HepG2 (cell line): ENCODE results near the gene ATG2A. TPM values are rescaled to one million over a fixed set of nuclear protein-coding genes. Genes with fewer than 3 reads are reported as not detected.

ENCODE experiments used
- CBX2 ChIP-seq, 2 experiments: fragments of 200-600 bp in 1 of 2; sonication (generic); formaldehyde crosslinking in 1 of 2; IDR thresholded peaks; 2 replicates each; pipeline versions ENCODE4 v1.7.0 to v1.8.1; 2018 to 2022; ENCODE audit warnings: low read depth in 2 of 2, low read length in 1 of 2, mild to moderate bottlenecking in 1 of 2, missing genetic modification reagents in 1 of 2
- CCAR2 ChIP-seq: fragments of 200-400 bp; formaldehyde crosslinking; optimal IDR thresholded peaks from 2 replicates; pipeline ENCODE3; 2018; ENCODE audit warnings: low read depth, mild to moderate bottlenecking, low read length, moderate library complexity
- GLMP ChIP-seq: sonication (generic); formaldehyde crosslinking; IDR thresholded peaks from 2 replicates; pipeline ENCODE4 v1.9.0; 2021; ENCODE audit warnings: missing genetic modification reagents, mild to moderate bottlenecking, borderline replicate concordance
- MAZ ChIP-seq, 2 experiments: sonication (generic) in 1 of 2; formaldehyde crosslinking in 1 of 2; IDR thresholded peaks; 2 replicates each; pipeline versions ENCODE4 v1.5.0 to v1.6.1; 2012 to 2020; ENCODE audit warnings: low read depth in 2 of 2, mild to moderate bottlenecking in 2 of 2, borderline replicate concordance in 1 of 2, improper control_type of control experiment in 1 of 2, low read length in 1 of 2, missing genetic modification reagents in 1 of 2, moderate library complexity in 1 of 2
- PBX2 ChIP-seq: IDR thresholded peaks from 2 replicates; pipeline ENCODE4 v1.6.1; 2016; ENCODE audit warnings: control low read depth
- RARA ChIP-seq: IDR thresholded peaks from 2 replicates; pipeline ENCODE4 v1.6.1; 2016; ENCODE audit warnings: missing genetic modification reagents, missing compliant biosample characterization
- RBM22 ChIP-seq: fragments of 200-400 bp; formaldehyde crosslinking; optimal IDR thresholded peaks from 2 replicates; pipeline ENCODE3; 2017; ENCODE audit warnings: mild to moderate bottlenecking, low read length, moderate library complexity
- RFXAP ChIP-seq: sonication (generic); formaldehyde crosslinking; IDR thresholded peaks from 2 replicates; pipeline ENCODE4 v1.4.0; 2020; ENCODE audit warnings: missing genetic modification reagents, borderline replicate concordance
- SMAD1 ChIP-seq: sonication (generic); formaldehyde crosslinking; IDR thresholded peaks from 2 replicates; pipeline ENCODE4 v1.4.0; 2020; ENCODE audit warnings: missing genetic modification reagents, low read depth, mild to moderate bottlenecking, borderline replicate concordance
- SP4 ChIP-seq: sonication (generic); formaldehyde crosslinking; IDR thresholded peaks from 2 replicates; pipeline ENCODE4 v1.8.1; 2023; ENCODE audit warnings: mild to moderate bottlenecking, missing genetic modification reagents
- SRF ChIP-seq: IDR thresholded peaks from 2 replicates; pipeline ENCODE4 v1.6.1; 2011; ENCODE audit warnings: mild to moderate bottlenecking, low read depth, low read length, moderate library complexity
- TBX2 ChIP-seq: sonication (generic); formaldehyde crosslinking; IDR thresholded peaks from 2 replicates; pipeline ENCODE4 v1.5.0; 2020; ENCODE audit warnings: missing genetic modification reagents, mild to moderate bottlenecking, borderline replicate concordance
- TBX3 ChIP-seq: fragments of 450-650 bp; IDR thresholded peaks from 2 replicates; pipeline ENCODE4 v1.6.1; 2017; ENCODE audit warnings: antibody characterized with exemption, mild to moderate bottlenecking, inconsistent platforms, borderline replicate concordance
- ZBTB21 ChIP-seq: sonication (generic); formaldehyde crosslinking; IDR thresholded peaks from 2 replicates; pipeline ENCODE4 v1.4.0; 2020; ENCODE audit warnings: missing genetic modification reagents
- ZNF224 ChIP-seq: sonication (generic); formaldehyde crosslinking; IDR thresholded peaks from 2 replicates; pipeline ENCODE4 v1.5.0; 2020; ENCODE audit warnings: mild to moderate bottlenecking, missing genetic modification reagents
- ZNF792 ChIP-seq: IDR thresholded peaks from 2 replicates; pipeline ENCODE4 v1.6.1; 2016
- ZNF850 ChIP-seq: sonication (generic); formaldehyde crosslinking; conservative IDR thresholded peaks from 2 replicates; pipeline ENCODE4 v1.9.0; 2021; ENCODE audit warnings: mild to moderate bottlenecking, missing genetic modification reagents
- polyA plus RNA-seq, 8 experiments: library from polyadenylated mRNA; depleted of rRNA in 3 of 8; stranded (reverse) in 7 of 8; unstranded in 1 of 8; fragments of >200 nt; fragmentation: Illumina TruSeq in 4 of 8; extraction: Trizol in 4 of 8; gene quantifications; 2 replicates each; pipeline versions ENCODE4 v1.2.1 to v1.2.3, GENCODE V29; 2011 to 2016; ENCODE audit warnings: low read depth in 4 of 8, missing spikeins in 1 of 8, mixed read lengths in 1 of 8; ENCODE audit not compliant: insufficient read depth in 1 of 8
- total RNA-seq, 5 experiments: library from RNA; depleted of rRNA; stranded (reverse); fragments of >200 nt; fragmentation: Illumina TruSeq; extraction: Trizol; gene quantifications; 2 replicates each; pipeline ENCODE4 v1.2.3, GENCODE V29; 2016; ENCODE audit warnings: low read depth in 1 of 5
- TF ChIP-seq, protein P1 (sequence below): sonication (generic); formaldehyde crosslinking; conservative IDR thresholded peaks from 2 replicates; pipeline ENCODE4 v1.4.0; 2020; ENCODE audit warnings: missing genetic modification reagents
- TF ChIP-seq, protein P2 (sequence below): sonication (generic); formaldehyde crosslinking; IDR thresholded peaks from 2 replicates; pipeline ENCODE4 v1.5.0; 2020; ENCODE audit warnings: missing genetic modification reagents, mild to moderate bottlenecking, borderline replicate concordance
- TF ChIP-seq, protein P3 (sequence below): sonication (generic); formaldehyde crosslinking; IDR thresholded peaks from 2 replicates; pipeline ENCODE4 v1.4.0; 2020; ENCODE audit warnings: missing genetic modification reagents

Gene ATG2A
- total and polyA plus RNA-seq, 2 of the 13 experiments (the other 11 are each of a cell fraction or from before 2014, with no cell fraction given): 6.7 to 8.0 TPM

GRCh38 chr11:64856382-64857227, 60.4 kb downstream of the ATG2A start (continued):
- TF ChIP-seq RBM22 (no peak), ZNF792 (peak; percentile 45; the same call in 1 of the 2 replicates), CBX2 (IDR thresholded peaks at IDR 0.05; ENCODE audit: low read depth, low read length) (no peak), CBX2 (CRISPR knock-in tag; IDR thresholded peaks at IDR 0.05; ENCODE audit: low read depth) (no peak), RFXAP (CRISPR knock-in tag) (no peak), ZNF850 (CRISPR knock-in tag) (no peak), TBX3 (no peak), ZBTB21 (CRISPR knock-in tag) (peak; percentile 64; the same call in 1 of the 2 replicates), GLMP (no peak), SP4 (no peak), ZNF224 (no peak), PBX2 (CRISPR knock-in tag) (no peak), MAZ (IDR thresholded peaks at IDR 0.05; ENCODE audit: borderline replicate concordance, low read depth, low read length) (no peak), MAZ (CRISPR knock-in tag; IDR thresholded peaks at IDR 0.05; ENCODE audit: low read depth) (no peak), TBX2 (CRISPR knock-in tag) (no peak), SRF (no peak), CCAR2 (no peak), SMAD1 (no peak), RARA (peak; percentile 73)
- TF ChIP-seq, protein P1, sequence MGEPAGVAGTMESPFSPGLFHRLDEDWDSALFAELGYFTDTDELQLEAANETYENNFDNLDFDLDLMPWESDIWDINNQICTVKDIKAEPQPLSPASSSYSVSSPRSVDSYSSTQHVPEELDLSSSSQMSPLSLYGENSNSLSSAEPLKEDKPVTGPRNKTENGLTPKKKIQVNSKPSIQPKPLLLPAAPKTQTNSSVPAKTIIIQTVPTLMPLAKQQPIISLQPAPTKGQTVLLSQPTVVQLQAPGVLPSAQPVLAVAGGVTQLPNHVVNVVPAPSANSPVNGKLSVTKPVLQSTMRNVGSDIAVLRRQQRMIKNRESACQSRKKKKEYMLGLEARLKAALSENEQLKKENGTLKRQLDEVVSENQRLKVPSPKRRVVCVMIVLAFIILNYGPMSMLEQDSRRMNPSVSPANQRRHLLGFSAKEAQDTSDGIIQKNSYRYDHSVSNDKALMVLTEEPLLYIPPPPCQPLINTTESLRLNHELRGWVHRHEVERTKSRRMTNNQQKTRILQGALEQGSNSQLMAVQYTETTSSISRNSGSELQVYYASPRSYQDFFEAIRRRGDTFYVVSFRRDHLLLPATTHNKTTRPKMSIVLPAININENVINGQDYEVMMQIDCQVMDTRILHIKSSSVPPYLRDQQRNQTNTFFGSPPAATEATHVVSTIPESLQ (CRISPR knock-in tag): no peak
- TF ChIP-seq, protein P2, sequence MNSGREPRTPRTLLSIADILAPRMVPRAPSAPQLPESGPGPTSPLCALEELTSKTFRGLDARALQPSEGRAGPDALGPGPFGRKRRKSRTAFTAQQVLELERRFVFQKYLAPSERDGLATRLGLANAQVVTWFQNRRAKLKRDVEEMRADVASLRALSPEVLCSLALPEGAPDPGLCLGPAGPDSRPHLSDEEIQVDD (CRISPR knock-in tag): no peak
- TF ChIP-seq, protein P3, sequence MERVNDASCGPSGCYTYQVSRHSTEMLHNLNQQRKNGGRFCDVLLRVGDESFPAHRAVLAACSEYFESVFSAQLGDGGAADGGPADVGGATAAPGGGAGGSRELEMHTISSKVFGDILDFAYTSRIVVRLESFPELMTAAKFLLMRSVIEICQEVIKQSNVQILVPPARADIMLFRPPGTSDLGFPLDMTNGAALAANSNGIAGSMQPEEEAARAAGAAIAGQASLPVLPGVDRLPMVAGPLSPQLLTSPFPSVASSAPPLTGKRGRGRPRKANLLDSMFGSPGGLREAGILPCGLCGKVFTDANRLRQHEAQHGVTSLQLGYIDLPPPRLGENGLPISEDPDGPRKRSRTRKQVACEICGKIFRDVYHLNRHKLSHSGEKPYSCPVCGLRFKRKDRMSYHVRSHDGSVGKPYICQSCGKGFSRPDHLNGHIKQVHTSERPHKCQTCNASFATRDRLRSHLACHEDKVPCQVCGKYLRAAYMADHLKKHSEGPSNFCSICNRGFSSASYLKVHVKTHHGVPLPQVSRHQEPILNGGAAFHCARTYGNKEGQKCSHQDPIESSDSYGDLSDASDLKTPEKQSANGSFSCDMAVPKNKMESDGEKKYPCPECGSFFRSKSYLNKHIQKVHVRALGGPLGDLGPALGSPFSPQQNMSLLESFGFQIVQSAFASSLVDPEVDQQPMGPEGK (CRISPR knock-in tag): no peak
